Right lobe of liver (tissue), 6 donors: ENCODE measurements around the gene ELOVL2. TPM values are rescaled to one million over a fixed set of nuclear protein-coding genes. Genes with fewer than 3 reads are reported as not detected.
A peak's percentile ranks its signal among the peaks of the same experiment; 100 is the strongest.

Source experiments
- ATAC-seq, 4 donors: fragments of 200-7000 bp; cut with Tn5 transposase; one replicate each; pipeline ENCODE4 v1.9.1; 2020; ENCODE audit warnings: mild to moderate bottlenecking in 4 of 4, moderate library complexity in 4 of 4
- DNase-seq, 3 donors: peaks; one replicate each; pipeline ENCODE4 v3.0.0-alpha.2; 2020
- H3K27ac ChIP-seq, 3 donors: fragments of 200-600 bp; one replicate each; pipeline ENCODE4 v1.8.0; 2022
- H3K27me3 ChIP-seq, 2 donors: fragments of 200-600 bp; one replicate each; pipeline ENCODE4 v1.8.0; 2022
- H3K36me3 ChIP-seq, 4 donors: fragments of 200-600 bp; sonication (generic) in 1 of 4; one replicate each; pipeline versions ENCODE4 v1.5.1 to v1.8.0; 2017 to 2022; ENCODE audit warnings: control low read depth in 1 of 4
- H3K4me1 ChIP-seq, 4 donors: fragments of 200-600 bp; sonication (generic) in 1 of 4; one replicate each; pipeline versions ENCODE4 v1.5.1 to v1.8.0; 2017 to 2022; ENCODE audit warnings: control low read depth in 1 of 4
- H3K4me3 ChIP-seq, 3 donors: fragments of 200-600 bp; one replicate each; pipeline ENCODE4 v1.8.0; 2022
- H3K9me3 ChIP-seq, 4 donors: fragments of 200-600 bp; sonication (generic) in 1 of 4; one replicate each; pipeline versions ENCODE4 v1.5.1 to v1.8.0; 2017 to 2022; ENCODE audit warnings: control low read depth in 1 of 4
- CTCF ChIP-seq, 4 donors: fragments of 200-600 bp in 3 of 4; fragments of 450-650 bp in 1 of 4; IDR thresholded peaks; one replicate each; pipeline versions ENCODE4 v1.5.1 to v1.8.0; 2016 to 2022; ENCODE audit warnings: antibody characterized with exemption in 4 of 4, mild to moderate bottlenecking in 2 of 4
- POLR2A ChIP-seq: fragments of 450-650 bp; IDR thresholded peaks from one replicate; pipeline ENCODE4 v1.6.1; 2017; ENCODE audit warnings: antibody characterized with exemption, mild to moderate bottlenecking
- WGBS: methylation state at CpG from one replicate; pipeline ENCODE4 v1.1.6; 2018; ENCODE audit warnings: low coverage, low lambda C conversion rate; ENCODE audit not compliant: insufficient coverage; ENCODE audit errors: missing lambda C conversion rate; 5-methylcytosine and 5-hydroxymethylcytosine counted together
- intact Hi-C, 2 donors: fragments of 100-400 bp; cut with DNase I; formaldehyde crosslinking; loops; one replicate each; pipeline versions ENCODE4 v1.11.2 to v1.14.1; 2022
- total RNA-seq, 6 experiments: library from RNA; depleted of rRNA in 2 of 6; stranded (reverse); fragments of >200 nt in 2 of 6; fragmentation: NEBNext Ultra II Directional in 3 of 6; extraction: Animal tissue kit (Norgen Biotek cat#: 25700) in 3 of 6; gene quantifications; one replicate each; pipeline versions ENCODE4 v1.1.0 to v1.2.4, GENCODE V29; 2016 to 2023
- donor health status: DM: no; HTN: yes; CAD: no.
- donor health status: DM: no; HTN: no; CAD: no.
- donor health status: DM: no; HTN: no; CAD: no.
- donor health status: DM: no; HTN: yes; CAD: no.
- donor health status: DM: no; HTN: yes; CAD: no.

The ELOVL2 gene
- total RNA-seq, 6 experiments from 2014 or later = 7.1 to 24.4 (median 14.4) TPM

DNA sequence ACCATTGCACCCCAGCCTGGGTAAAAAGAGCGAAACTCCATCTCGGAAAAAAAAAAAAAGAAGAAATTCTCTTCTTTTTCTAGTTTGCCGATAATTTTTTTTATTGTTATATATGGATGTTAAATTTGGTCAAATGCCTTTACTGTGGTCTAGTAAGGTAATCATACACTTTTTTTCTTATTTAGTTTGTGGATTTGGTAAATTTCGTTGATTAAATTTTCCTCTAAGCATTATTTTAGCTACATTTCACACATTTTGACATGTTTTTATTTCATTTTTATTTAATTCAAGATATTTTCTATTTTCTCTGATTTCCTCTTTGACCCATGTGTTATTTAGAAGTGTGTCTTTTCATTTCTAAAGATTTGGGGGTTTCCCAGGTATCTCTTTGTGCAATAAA, 18.0 kb upstream of the ELOVL2 start:
- Histone ChIP-seq H3K27ac (no peak overlapping the region), H3K4me1 (peaks cover 0 to 23% (median 6%) of the 10 kb centered on the region in 4 donors), H3K36me3 (no peaks in the 10 kb centered on the region), H3K4me3 (no peak overlapping the region), H3K9me3 (no peaks in the 10 kb centered on the region), H3K27me3 (no peaks in the 10 kb centered on the region)
- ATAC-seq (no peak), DNase-seq (no peak)
- 81% methylated on average over 4 of the region's 4 CpGs for WGBS
- TF ChIP-seq POLR2A = no peak
- no peak for TF ChIP-seq CTCF (IDR thresholded peaks at IDR 0.05)
- intact Hi-C loops = no loop called here

DNA sequence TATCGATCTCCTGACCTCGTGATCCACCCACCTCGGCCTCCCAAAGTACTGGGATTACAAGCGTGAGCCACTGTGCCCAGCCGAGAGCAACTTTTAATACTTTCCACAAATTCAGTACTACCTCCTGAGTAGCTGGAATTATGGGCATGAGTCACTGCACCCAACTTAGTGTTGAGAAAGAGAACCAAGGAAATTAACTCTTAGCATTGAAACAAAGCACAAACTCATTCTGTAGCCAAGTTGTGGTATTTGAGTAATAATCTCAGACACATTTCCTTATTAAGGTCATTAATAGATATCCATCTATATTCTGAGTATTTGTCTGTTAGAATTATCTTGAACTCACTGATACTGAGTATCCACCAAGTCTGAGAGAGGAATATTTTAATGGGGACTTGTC, 14.3 kb upstream of the ELOVL2 start:
- no peak overlapping the region for H3K4me3 ChIP-seq
- no peaks in the 10 kb centered on the region for H3K9me3 ChIP-seq
- ATAC-seq (peak in 1 of 4 donors; percentile 13), DNase-seq (no peak)
- H3K27me3 ChIP-seq = no peaks in the 10 kb centered on the region
- no peak for TF ChIP-seq POLR2A
- no peak for TF ChIP-seq CTCF (IDR thresholded peaks at IDR 0.05)
- H3K27ac ChIP-seq = peak overlapping the region in 1 of 3 donors; percentile 54
- WGBS = 74% methylated on average over 5 of the region's 5 CpGs
- H3K4me1 ChIP-seq = peaks cover 0 to 49% (median 11%) of the 10 kb centered on the region in 4 donors
- intact Hi-C loops = no loop called here
- H3K36me3 ChIP-seq = no peaks in the 10 kb centered on the region

DNA sequence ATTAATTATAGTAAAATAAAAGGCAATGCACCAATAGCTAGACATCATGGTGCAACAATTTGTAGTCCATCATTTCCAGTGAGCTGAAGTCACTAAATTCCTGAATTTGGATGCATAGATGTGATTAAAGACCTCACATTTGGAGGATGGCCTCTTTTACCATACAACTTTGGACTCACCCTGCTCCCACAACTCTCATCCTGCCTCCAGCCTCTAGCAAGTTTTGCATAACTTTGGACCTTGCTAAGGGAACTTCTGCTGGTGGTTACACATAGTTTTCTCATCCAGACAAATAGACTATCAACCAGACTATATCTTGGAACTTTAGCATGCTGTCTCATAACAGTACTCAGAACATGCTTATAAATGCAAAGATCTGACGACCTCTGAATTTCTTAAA, 12.8 kb upstream of the ELOVL2 start:
- no peaks in the 10 kb centered on the region for H3K36me3 ChIP-seq
- DNase-seq (no peak), ATAC-seq (peak in 1 of 4 donors; percentile 5)
- 71% methylated on average over 1 of the region's 1 CpG for WGBS
- H3K27me3 ChIP-seq = no peaks in the 10 kb centered on the region
- intact Hi-C loops = no loop called here
- H3K4me3 ChIP-seq = no peak overlapping the region
- H3K27ac ChIP-seq = peak overlapping the region in 1 of 3 donors; percentile 63
- no peaks in the 10 kb centered on the region for H3K9me3 ChIP-seq
- TF ChIP-seq POLR2A = no peak
- TF ChIP-seq CTCF (IDR thresholded peaks at IDR 0.05) = no peak
- H3K4me1 ChIP-seq = peaks cover 0 to 56% (median 15%) of the 10 kb centered on the region in 4 donors

GRCh38 chr6:11055127-11055627, 11.1 kb upstream of the ELOVL2 start:
- DNase-seq (no peak), ATAC-seq (peak; percentile 57 to 79 (median 62))
- no peaks in the 10 kb centered on the region for H3K9me3 ChIP-seq
- H3K4me1 ChIP-seq = peaks cover 0 to 56% (median 15%) of the 10 kb centered on the region in 4 donors
- H3K27ac ChIP-seq = peak overlapping the region; percentile 12 to 72 (median 63)
- H3K27me3 ChIP-seq = no peaks in the 10 kb centered on the region
- no peaks in the 10 kb centered on the region for H3K36me3 ChIP-seq
- no peak for TF ChIP-seq POLR2A
- TF ChIP-seq CTCF (IDR thresholded peaks at IDR 0.05) = no peak
- intact Hi-C loops = no loop called here
- WGBS = 14% methylated on average over 4 of the region's 4 CpGs
- no peak overlapping the region for H3K4me3 ChIP-seq

DNA sequence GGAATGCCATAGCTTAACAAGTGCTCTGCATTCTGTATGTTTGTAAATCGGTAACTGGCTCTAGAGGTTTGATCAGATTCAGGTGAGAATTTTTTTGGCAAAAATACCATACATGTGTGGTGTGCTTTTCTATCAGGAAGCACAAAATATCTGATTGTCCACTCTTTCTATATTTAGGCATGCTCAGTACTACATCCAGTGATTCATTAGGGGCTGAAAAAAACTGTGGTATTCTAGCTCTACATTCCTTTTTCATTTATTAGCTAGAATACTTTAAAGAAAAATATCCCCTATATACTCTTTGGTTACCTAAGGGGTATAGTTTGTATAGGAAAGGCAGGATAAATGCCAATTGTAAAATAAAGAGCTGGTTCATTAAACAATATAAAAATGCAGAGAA, 10.6 kb upstream of the ELOVL2 start:
- H3K27ac ChIP-seq = peak overlapping the region in 2 of 3 donors; percentile 63 to 72
- intact Hi-C loops = no loop called here
- TF ChIP-seq CTCF (IDR thresholded peaks at IDR 0.05) (no peak), POLR2A (no peak)
- peaks cover 0 to 56% (median 15%) of the 10 kb centered on the region in 4 donors for H3K4me1 ChIP-seq
- H3K9me3 ChIP-seq = no peaks in the 10 kb centered on the region
- peak in 3 of 4 donors; percentile 2 to 40 (median 2) for ATAC-seq
- H3K27me3 ChIP-seq = no peaks in the 10 kb centered on the region
- no peak overlapping the region for H3K4me3 ChIP-seq
- WGBS = 27% methylated on average over 1 of the region's 1 CpG
- no peaks in the 10 kb centered on the region for H3K36me3 ChIP-seq
- no peak for DNase-seq
